HG03378 (cell line): ENCODE results near the gene SHB.

Experiments
- ATAC-seq: cut with Tn5 transposase; IDR thresholded peaks from one replicate; pipeline ENCODE4 v1.9.1; 2021; ENCODE audit warnings: mild to moderate bottlenecking, moderate library complexity; ENCODE audit not compliant: unreplicated experiment

Gene SHB

GRCh38 chr9:38068701-38069628 is at the start of gene SHB:
Gene SHB (minus strand): TSS chr9:38069227. CDS start chr9:38068645, 582 bp downstream.
- peak; percentile 34 for ATAC-seq

- no peak for ATAC-seq
Measured at GRCh38 chr9:38117651-38118050, 48.6 kb upstream of the SHB start.

- no peak for ATAC-seq
Measured at GRCh38 chr9:38114905-38115304, 45.9 kb upstream of the SHB start.

GRCh38 chr9:38112456-38112855 is 43.4 kb upstream of the SHB start:
- ATAC-seq: no peak

GRCh38 chr9:38112049-38112448 is 43.0 kb upstream of the SHB start:
- no peak for ATAC-seq

GRCh38 chr9:38110476-38110875 is 41.4 kb upstream of the SHB start:
- no peak for ATAC-seq

GRCh38 chr9:38109601-38110000 is 40.6 kb upstream of the SHB start:
- ATAC-seq: no peak

GRCh38 chr9:38108326-38108725 is 39.3 kb upstream of the SHB start:
- ATAC-seq: no peak

GRCh38 chr9:38107811-38108304 is 38.8 kb upstream of the SHB start:
- no peak for ATAC-seq

GRCh38 chr9:38107405-38107804 is 38.4 kb upstream of the SHB start:
- ATAC-seq: no peak

- no peak for ATAC-seq
Measured at GRCh38 chr9:38106488-38106887, 37.5 kb upstream of the SHB start.

- no peak for ATAC-seq
Measured at GRCh38 chr9:38103340-38103739, 34.3 kb upstream of the SHB start.

- no peak for ATAC-seq
Measured at GRCh38 chr9:38101423-38101822, 32.4 kb upstream of the SHB start.

- no peak for ATAC-seq
Measured at GRCh38 chr9:38096238-38096805, 27.3 kb upstream of the SHB start.

- ATAC-seq: no peak
Measured at GRCh38 chr9:38094165-38094564, 25.1 kb upstream of the SHB start.

GRCh38 chr9:38092656-38093055 is 23.6 kb upstream of the SHB start:
- no peak for ATAC-seq

GRCh38 chr9:38092200-38092524 is 23.1 kb upstream of the SHB start:
- ATAC-seq: no peak

GRCh38 chr9:38091310-38092199 is 22.5 kb upstream of the SHB start:
- peak; percentile 48 for ATAC-seq

GRCh38 chr9:38090170-38090569 is 21.1 kb upstream of the SHB start:
- no peak for ATAC-seq

GRCh38 chr9:38089387-38090165 is 20.5 kb upstream of the SHB start:
- ATAC-seq: no peak
